WI38 (cell line): ENCODE results near the gene SZT2.
"Not testable (repeated sequence)": the region's sequence is repeated elsewhere in the genome, so short reads cannot be mapped to it uniquely, and the experiment has no call there.

Experiments
- H3K4me3 ChIP-seq: 2 replicates; pipeline ENCODE4 v1.5.1; 2011; ENCODE audit warnings: low read depth, mild to moderate bottlenecking, control low read depth, low read length
- TF ChIP-seq, protein P1 (sequence below): IDR thresholded peaks from 2 replicates; pipeline ENCODE4 v1.5.1; 2012; ENCODE audit warnings: low read depth, mild to moderate bottlenecking, control low read depth, low read length

The SZT2 gene

GRCh38 chr1:43388613-43389012, 1.1 kb upstream of the SZT2 start:
- TF ChIP-seq, protein P1, sequence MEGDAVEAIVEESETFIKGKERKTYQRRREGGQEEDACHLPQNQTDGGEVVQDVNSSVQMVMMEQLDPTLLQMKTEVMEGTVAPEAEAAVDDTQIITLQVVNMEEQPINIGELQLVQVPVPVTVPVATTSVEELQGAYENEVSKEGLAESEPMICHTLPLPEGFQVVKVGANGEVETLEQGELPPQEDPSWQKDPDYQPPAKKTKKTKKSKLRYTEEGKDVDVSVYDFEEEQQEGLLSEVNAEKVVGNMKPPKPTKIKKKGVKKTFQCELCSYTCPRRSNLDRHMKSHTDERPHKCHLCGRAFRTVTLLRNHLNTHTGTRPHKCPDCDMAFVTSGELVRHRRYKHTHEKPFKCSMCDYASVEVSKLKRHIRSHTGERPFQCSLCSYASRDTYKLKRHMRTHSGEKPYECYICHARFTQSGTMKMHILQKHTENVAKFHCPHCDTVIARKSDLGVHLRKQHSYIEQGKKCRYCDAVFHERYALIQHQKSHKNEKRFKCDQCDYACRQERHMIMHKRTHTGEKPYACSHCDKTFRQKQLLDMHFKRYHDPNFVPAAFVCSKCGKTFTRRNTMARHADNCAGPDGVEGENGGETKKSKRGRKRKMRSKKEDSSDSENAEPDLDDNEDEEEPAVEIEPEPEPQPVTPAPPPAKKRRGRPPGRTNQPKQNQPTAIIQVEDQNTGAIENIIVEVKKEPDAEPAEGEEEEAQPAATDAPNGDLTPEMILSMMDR, result no peak
- peak overlapping the region; percentile 77 for H3K4me3 ChIP-seq

GRCh38 chr1:43392702-43393101, 3.0 kb downstream of the SZT2 start:
- TF ChIP-seq, protein P1, result no peak
- no peak overlapping the region for H3K4me3 ChIP-seq

DNA sequence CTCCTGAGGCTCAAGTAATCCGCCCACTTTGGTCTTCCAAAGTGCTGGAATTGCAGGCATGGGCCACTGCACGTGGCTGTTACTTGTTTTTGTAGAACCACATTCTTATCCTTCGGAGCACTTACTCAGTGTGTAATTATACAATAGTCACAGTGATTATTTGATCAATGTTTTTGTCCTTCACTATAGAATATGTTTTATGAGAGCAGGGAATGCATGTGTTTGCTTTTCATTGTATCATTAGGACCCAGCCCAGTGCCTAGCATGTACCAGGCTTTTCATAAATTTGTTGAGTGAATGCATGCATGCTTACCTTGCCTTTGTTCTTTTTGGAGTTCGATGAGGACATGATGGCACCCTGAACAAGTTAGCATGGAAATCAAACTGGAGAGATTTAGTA, 5.8 kb downstream of the SZT2 start:
- no peak overlapping the region for H3K4me3 ChIP-seq
- TF ChIP-seq, protein P1, result no peak

DNA sequence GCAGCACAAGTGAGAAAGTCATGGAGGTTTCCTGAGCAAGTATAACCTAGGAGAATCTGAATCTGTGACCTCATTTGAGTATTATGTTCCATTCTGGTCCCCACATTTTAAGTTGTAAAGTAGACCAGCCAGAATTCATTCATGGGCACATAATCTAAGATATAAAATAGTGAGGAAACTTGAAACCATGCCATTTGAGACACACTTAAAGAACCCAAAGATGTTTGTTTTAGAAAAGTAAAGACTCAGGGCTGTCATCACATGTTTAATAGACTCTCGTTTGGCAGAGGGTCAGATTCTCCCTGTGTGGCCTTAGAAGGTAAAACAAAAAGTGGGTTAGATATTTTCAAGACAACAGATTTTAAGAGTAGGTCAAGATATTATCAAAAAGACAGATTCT, 6.4 kb downstream of the SZT2 start:
- no peak overlapping the region for H3K4me3 ChIP-seq
- TF ChIP-seq, protein P1, result no peak

GRCh38 chr1:43398227-43398626, 8.5 kb downstream of the SZT2 start:
- H3K4me3 ChIP-seq, result no peak overlapping the region
- TF ChIP-seq, protein P1, result no peak

GRCh38 chr1:43400441-43400840, 10.7 kb downstream of the SZT2 start:
- H3K4me3 ChIP-seq, result not testable (repeated sequence)

DNA sequence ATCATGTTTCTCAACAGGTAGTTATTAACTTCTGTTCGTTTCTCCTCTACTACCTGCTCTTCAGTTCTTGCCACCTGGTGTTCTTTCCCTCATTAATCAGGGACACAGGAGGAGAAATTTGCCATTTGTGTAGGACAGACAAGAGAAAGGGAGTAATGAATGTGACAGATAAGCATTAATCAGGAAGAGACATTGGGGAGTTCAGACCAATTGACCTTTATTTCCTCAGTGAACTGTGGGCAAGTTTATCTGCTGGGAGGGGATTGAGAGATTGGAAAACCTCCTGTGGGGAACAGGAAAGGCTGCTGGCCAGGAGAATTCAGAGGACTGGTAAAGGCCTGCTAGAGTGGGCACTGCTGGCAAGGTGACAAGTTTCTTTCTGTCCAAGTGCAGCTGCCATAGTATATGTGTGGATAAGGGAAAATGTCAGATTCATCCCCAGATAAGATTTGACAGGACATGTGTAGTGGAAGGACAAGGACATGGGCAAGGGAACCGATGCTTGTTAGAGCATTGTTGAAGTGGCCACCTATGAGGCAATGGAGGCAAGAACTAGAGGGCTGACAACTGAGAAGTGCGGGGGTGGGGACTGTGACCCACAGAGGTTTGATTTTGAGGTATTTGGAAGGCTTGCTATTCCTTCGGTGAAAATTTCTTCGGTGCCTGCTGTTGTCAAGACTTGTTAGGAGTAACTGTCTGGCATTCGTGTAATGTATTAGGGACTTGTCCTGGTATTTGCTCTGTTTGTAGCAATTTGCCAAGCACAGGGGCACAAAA, 12.6 kb downstream of the SZT2 start:
- TF ChIP-seq, protein P1, result no peak
- no peak overlapping the region for H3K4me3 ChIP-seq

GRCh38 chr1:43404353-43404752, 14.7 kb downstream of the SZT2 start:
- no peak overlapping the region for H3K4me3 ChIP-seq
- TF ChIP-seq, protein P1, result no peak
